GM18511 (cell line): ENCODE results near the gene OVCH1.
"Not testable (repeated sequence)": the region's sequence is repeated elsewhere in the genome, so short reads cannot be mapped to it uniquely, and the experiment has no call there.

ENCODE experiments used
- ATAC-seq: cut with Tn5 transposase; IDR thresholded peaks from one replicate; pipeline ENCODE4 v1.9.1; 2021; ENCODE audit warnings: mild to moderate bottlenecking, moderate library complexity; ENCODE audit not compliant: unreplicated experiment

OVCH1 gene

DNA sequence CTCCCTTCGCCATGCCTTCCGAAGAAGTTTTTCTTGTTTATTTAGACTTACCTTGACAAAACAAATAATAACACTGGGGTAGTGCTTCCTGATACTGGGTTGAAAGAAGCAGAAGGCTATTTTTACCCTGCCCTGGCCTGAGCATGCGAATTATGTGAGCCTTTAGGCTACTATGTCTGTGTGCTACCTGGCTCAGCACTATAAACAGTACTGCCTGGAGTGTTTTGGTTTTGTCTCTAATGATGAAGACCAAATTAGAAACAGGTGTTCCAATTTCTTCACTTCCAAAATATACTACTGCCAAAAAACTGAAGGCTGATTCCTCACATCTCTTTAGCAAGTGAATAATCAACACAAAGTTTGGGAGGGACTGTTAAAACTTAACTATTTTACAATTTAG is 7.6 kb upstream of the OVCH1 start:
- ATAC-seq = no peak

DNA sequence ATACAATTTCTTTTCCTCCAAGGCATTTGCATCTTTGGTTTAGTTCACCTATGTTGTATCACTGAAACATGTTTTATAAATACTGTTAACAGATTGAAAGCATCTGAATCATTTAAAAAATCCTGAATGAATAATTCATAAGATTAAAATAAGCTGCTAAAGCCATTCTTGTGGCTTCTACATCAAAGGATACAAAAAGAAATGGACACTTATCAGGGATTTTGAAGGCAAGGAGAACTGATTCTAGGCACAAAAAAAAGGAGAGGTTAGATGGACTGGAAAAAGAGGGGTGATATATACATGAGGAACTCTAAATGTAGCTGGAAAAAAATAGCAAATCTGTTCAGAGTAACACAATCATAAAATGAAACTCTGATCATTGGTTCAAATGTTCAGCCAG is 5.8 kb upstream of the OVCH1 start:
- no peak for ATAC-seq

DNA sequence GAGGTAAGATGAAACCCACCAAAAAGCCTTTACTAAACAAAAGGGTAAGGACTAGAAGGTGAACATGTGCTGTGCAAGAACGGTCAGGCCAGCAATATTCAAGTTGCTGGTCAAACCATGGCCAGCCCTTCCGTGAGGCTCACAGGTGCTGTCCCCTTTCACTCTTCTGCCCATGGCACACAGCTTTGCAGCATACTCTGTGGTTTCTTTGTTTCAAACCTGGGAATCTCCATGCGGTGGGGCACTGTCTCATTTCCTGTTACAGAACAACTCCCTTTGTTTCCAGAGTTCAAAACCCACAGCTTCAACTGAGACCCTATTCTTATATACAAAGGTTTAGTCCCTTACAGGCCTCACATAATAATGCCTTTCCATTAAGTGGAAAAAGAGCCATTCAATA is 1.7 kb upstream of the OVCH1 start:
- no peak for ATAC-seq

DNA sequence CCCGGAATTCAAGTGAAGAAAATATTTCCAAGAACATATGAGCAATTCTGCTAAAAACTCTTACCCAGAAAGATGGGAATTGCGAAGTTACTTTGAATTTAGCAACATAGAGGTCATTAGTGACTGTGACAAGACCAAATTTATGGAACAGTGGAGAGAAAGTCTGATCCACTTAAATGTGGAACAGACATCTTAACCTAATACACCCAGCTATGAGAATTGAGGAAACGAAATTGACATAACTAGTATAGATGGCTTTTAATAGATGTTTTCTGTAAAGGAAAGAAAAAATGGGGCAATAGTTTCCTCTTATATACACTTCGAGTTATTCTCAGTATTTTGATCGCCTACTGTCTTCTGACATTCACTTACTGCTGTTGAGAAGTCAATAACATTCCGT is 4.6 kb downstream of the OVCH1 start:
- no peak for ATAC-seq

DNA sequence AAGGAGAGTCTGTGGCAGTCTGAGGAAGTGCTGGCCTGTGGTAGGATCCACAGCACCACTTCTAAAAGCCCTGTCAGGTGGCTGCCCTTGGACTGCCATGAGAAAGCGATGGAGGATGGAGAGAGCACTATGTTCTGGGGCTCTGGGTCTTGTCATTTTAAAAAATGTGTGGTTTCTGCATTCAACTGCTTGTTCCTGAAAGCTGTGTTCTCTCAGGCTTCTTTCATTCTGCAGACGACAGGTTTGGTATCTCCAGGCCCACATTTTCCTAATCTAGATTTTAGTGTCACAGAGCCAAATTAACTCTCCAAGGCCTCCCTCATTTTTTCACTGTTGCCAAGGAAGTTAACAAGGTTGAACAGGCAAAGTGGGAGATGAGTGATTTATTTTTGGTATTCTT is 10.5 kb downstream of the OVCH1 start:
- no peak for ATAC-seq

DNA sequence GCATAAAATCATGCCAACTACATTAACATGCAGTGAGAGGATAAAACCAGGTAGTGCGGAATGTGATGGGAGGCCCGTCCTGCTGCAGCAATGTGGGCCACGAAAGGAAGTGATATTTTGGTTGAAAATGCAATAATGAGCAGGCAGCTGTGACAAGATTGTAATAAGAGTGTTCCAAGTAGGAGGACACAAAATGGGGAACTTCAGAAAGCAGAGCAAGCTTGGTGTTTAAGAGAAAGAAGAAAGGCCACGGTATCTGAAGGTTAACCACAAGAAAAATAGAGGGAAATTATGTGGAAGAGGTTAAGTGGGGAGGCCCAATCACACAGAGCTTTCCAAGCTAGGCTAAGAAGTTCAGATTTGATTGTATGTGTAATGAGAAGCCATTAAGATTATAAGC is 34.3 kb downstream of the OVCH1 start:
- no peak for ATAC-seq

DNA sequence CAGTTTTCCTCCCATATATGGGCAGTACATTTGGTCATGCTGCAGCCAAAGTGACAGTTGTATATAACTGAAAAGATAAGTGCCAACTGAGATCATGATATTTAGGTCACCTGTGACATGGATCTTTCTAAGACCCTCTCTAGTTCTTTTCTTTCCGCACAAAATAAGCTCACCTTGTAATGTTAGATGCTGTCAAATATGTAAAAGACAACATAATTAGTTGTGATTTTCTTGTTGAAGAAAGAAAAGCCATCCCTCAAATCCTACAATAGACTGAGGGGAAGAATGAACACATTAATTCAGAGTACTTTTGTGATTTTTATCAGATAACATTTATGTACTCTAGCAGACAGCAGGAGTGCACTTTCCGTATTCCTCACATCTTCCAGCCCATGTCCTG is 37.4 kb downstream of the OVCH1 start:
- ATAC-seq = no peak

DNA sequence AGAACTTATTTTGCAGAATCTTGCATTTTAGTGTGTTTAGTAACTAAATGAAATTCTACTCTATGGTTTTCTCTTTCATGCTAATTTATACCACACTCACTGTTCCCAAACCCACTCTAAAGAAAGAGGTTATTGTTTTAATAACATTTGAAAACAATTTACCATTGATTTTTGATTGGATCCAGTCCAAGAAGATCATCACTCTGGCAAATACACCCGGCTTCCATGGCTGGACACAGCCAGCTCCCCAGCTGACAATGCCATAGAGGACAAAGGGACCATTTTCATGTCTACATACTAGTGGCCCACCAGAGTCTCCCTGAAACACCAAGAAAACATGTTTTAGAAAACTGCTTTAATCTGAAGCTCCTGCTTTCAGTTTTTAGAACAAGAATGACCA is 42.4 kb downstream of the OVCH1 start:
- ATAC-seq = no peak

DNA sequence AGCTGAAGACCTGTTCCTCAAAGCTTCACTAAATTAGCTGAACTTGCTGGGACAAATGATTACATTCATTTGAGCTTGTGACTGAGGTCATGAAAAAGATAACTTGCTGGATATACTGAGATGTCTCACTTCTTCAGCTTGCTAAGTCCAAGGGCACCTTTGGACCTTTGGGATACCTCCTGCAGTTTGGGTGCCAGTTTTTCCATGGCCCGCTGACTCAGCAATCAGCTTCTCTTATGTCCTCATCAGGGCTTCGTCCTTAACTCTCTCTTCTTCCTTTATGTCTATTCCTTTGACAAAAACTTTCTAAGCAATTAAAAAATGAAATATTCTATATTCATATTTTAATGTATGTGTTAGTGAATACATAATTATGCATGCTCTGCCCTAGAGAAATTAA is 45.6 kb downstream of the OVCH1 start:
- ATAC-seq = no peak

DNA sequence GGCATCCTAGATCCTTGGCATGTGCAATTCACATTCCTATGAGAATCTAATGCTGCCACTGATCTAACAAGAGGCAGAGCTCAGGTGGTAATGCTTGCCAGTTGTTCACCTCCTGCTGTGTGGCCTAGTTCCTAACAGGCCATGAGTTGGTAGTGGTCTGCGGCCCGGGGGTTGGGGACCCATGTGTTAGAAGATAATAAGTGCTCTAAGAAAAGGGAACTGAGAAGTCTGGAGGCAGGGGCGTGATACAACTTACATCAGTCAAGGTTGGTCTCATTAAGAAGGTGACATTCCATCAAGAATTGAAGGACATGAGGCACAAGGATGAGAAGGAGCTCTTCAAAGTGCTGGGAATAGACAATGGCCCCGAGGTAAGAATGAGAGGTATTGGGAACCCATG is 49.3 kb downstream of the OVCH1 start:
- peak; percentile 55 for ATAC-seq

DNA sequence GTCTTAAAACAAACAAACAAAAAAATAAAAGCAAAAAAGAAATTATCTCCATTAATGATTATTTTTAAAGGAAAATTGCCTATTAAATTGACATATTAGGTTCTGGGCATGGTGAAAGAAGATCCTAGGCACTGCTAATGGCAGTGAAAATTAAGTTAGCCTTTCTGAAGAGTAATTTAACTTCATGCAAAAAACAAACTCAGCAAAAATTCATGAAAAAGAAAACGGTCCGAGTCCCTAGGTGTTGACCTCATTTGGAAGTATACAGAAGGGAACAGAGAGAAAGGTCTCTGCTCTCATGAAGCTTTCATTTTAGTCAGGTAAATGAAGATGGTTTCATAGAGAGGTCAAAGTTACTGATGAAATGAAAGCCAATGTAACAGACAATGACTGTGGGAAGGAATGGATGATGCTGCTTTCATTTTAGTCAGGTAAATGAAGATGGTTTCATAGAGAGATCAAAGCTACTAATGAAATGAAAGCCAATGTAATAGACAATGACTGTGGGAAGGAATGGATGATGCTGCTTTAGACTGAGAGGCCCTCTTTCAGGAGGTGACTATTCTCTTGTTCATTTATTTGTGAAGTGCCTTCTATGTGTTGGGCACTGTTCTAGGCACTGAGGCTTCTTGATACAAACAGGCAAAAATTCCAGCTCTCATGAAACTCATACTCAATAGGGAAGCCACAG is 50.1 kb downstream of the OVCH1 start:
- ATAC-seq = no peak

DNA sequence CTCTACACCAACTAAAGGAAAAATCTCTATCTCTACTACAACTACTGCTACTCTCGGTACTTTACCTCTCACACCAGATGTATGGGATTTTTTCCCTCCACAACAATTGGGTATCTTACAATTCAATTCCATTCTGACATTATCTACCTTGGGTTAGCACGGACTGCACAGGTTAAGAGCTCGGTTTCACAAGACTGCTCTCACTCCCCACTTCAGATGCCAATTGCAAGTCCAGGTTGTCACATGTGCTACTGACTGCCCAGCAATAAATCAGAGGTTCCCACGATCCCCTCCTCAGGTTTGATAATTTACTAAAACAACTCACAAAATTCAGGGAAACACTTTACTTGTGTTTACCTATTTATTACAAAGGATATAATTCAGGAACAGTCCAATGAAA is 58.0 kb downstream of the OVCH1 start:
- ATAC-seq = no peak

DNA sequence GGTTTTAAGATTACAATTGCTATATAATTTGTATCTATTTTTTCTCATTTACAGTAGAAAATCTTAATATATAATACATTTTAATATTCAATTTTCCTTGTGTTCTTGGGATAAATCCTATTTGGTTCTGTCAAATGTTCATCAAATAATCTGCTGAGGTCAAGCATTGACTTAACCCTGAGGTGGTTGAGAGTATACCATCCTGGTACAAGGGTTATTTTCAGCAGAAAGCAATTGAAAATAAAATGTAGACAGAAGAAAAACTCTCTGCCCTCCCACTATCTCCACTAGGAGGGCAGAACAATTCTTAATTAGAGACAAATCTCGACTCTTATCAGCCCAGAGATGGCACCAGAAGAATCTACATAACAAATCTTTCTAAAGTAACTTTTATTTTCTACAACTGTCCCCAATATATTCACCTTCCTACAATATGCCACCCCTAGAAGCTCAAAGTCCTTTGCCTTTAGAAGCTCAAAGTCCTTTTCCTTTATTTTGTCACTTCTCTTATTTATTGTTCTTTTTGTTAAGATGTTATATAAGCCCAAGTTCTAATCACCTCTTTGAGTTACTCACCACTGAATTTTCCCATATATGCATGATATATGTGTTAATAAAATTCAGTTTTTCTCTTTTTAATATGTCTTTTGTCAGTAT is 58.6 kb downstream of the OVCH1 start:
- ATAC-seq = no peak

DNA sequence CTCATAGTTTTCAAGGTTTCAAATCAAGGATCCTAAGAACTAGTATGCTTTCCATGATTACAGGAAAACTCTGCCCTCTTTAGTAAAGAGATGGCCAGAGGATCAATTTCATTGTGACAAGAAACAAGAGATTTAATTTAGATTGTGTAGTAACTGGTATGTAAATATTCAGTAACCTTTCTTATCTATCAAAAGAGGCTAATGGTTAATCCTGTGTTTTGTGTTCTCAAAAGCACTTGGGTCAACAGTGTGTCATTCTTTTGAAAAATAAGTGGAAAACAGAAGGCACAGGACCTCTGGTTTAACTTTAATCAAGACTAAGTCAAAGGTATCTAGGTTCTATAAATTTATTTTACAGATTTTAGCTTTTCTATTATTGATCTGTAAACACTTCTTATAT is 59.9 kb downstream of the OVCH1 start:
- ATAC-seq = no peak

DNA sequence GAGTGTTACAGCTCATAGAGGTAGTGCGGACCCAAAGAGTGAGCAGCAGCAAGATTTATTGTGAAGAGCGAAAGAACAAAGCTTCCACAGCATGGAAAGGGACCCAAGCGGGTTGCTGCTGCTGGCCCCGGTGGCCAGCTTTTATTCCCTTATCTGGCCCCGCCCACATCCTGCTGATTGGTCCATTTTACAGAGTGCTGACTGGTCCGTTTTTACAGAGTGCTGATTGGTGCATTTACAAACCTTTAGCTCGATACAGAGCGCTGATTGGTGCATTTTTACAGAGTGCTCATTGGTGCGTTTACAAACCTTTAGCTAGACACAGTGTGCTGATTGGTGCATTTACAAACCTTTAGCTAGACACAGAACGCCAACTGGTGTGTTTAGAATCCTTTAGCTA is 60.7 kb downstream of the OVCH1 start:
- ATAC-seq = not testable (repeated sequence)

DNA sequence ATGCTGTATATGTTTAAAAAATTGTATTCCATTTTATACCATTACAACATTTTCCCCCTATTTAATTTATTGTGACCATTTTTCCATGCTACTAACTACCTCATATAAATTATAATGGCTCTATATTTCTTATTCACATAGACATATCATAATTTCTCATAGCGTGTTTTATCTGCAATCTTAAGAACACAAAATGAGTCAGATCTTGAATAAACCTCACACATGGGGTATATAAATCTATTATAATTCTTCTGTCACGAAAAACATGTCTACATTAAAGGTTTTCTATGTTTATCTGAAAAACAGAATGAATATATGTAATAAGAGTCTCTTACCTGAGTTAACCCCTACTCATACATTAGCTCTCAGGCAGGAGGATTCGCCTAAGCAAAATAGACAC is 66.0 kb downstream of the OVCH1 start:
- no peak for ATAC-seq

DNA sequence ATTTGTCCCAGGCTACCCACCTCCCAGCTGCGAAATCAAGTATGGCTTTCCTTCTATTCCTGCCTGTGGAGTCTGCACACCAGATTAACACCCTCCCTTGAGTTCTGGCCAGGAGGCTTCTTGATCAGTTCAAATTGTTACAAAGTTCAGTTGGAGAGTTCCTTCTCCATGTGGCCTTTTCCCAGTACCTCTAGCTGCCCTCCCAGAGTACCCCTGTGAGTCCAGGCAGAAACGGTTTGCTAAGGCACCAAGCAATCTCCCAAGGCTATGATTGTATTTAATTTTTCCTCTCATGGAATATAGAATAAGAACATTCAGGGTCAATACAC is 66.8 kb downstream of the OVCH1 start:
- no peak for ATAC-seq

DNA sequence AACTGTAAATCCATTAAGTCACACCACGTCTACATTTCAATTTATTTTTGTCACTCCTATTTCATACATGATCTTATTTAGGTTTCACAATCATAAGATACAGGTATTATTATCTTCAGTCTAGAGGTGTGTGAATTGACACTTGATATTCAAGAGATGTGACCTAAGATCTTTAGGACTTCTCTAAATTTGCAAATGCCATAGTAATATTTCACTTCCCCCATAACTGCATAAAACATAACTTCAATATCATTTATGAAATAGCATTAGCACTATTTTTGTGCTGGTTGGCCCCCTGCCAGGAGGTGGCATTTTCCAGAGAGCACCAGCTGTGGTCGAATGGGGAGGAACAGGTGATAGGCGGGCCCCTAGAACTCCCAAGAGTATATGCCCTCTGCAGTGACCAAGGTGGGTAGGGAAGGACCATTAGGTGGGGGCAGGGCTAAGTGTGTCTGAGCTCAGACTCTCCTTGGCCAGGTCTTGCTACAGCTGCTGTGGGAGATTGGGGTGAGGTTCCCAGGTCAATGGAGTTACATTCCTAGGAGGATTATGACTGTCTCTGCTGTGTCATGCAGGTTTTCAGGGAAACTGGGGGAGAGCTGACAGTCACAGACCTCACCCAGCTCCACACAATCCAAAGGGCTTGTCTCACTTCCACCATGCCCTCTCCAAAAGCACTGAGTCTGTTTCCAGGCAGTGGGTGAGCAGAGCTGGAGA is 67.3 kb downstream of the OVCH1 start:
- ATAC-seq = no peak

DNA sequence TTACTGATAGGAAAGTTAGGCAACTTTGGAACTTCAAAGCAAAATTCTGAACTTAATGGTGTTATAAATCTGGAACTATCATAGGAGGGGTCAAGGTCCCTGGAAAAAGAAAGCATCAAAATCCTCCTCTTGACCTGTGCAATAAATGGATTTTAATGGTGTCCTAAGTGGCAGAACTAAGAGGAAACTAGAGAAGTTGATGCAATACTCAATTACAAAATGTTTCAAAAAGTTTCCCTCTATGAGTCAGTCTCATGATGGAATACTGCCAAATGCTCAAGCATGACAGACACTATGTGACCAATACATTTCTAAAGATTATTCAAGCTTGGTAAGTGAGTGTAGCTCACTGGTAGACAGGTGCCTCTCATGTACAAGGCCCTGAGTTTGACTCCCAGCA is 68.9 kb downstream of the OVCH1 start:
- ATAC-seq = peak; percentile 58

DNA sequence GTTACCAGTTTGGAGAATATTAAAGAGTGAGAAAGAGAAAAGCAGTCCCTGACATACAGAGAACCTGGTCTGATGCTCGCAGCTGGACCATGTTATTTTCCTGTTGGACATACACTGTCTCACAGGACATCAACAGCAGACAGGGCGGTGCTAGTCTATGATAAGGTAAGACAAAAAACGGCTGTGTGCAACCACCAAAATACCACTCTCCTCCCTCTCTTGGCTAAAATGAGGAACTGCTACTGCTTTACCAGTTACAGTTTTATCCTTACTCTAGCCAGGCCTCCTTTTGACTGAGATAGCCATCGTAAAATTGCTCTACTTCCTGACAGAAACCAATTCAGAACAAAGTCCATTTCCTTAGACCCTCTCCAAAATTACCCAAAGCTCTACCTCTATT is 69.5 kb downstream of the OVCH1 start:
- peak; percentile 98 for ATAC-seq

DNA sequence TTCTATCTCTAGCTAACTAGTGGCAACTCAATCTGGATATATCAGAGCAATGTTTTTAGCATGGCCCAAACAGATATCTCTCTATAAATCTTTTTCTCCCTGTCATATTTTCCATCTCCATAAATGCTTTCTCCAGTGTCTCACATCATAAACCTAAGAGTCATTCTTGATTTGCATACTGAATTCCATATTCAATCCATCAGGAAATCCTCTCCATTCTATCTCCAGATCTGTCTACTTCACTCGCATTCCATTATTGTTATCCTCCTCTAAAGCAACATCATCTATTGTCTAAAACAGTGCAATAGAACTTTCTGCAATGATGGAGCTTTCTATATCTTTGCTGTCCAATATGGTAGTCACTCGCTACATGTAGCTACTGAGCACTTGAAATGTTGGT is 71.0 kb downstream of the OVCH1 start:
- no peak for ATAC-seq

DNA sequence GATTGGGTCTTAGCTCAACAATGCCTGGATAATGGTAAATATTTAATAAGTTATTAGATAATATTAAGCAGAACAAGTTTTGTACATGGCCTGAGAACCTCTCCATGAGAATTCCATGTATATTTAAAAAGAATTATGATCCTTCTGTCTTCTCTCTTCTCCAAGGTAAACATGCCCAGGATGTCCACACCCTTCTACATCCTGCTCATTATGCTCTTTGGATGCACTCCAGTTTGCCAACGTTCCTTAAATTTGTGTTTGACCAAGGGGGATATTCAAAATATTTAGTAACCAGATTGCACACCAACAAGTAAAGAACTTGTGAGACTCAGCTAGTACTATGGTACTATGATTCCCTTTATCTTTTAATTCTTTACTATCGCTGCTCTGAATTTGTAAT is 71.8 kb downstream of the OVCH1 start:
- no peak for ATAC-seq

DNA sequence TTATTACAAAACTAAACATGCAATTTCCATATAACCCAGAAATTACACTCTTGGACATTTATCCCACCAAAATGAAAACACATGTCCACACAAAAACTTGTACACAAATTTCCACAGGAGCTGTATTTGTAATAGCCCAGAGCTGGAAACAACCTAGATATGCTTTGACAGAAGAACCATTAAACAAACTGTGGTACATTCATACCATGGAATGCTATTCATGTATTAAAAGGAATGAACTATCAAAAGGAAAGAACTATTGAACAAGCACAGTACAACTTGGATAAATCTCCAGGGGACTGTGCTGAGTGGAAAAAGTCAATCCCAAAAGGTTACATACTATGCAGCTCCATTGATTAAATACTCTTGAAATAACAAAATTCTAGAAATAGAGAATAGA is 80.7 kb downstream of the OVCH1 start:
- ATAC-seq = no peak
